Hepatocyte (in vitro differentiated cells): ENCODE data around the gene KIRREL3.

Source experiments
- EZH2 ChIP-seq: fragments of 200-600 bp; sonication (generic); IDR thresholded peaks from 2 replicates; pipeline ENCODE4 v1.6.1; 2016; ENCODE audit warnings: antibody characterized with exemption, mild to moderate bottlenecking, borderline replicate concordance
- EZH2phosphoT487 ChIP-seq: fragments of 200-600 bp; sonication (generic); IDR thresholded peaks from one replicate; pipeline ENCODE4 v1.6.1; 2018; ENCODE audit warnings: antibody characterized with exemption, mild to moderate bottlenecking, low read depth, moderate library complexity; ENCODE audit not compliant: unreplicated experiment, severe bottlenecking
- TF ChIP-seq, protein P1 (sequence below): fragments of 200-600 bp; sonication (generic); IDR thresholded peaks from 2 replicates; pipeline ENCODE4 v1.5.1; 2016; ENCODE audit warnings: antibody characterized with exemption, mild to moderate bottlenecking; ENCODE audit not compliant: poor library complexity

DNA sequence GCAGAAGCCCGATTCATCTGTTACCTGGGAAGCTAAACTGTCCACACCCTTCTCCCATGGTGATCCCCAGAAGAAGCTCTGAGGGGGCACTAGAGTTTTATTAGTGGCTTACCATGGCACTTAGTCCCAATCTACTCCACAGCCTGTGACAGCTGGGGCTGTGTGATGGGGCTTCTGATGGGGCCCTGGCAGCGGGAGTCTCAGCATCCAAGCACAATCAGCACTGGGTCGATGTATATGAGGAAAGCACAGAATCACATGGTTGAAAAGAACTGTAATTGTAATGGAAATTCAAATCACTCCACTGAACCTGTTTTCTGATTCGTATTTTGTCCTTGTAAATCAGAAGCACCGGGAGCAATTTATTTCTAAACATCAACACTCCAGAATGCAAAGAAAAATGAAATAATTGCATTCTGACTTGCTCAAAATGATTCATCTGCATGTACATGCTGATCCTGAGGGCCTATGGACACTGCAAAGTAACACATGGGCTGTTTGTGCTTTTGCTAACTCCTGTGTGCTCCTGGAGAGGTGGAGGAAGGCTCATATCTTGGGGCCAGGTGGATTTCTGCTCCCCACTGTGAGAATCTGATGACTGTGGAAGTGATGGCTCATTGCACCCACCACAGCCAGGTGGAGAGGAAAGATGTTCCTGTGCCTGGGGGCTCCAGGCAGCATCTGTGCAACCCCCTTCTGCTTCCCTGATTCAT is 203.0 kb downstream of the KIRREL3 start:
- TF ChIP-seq, protein P1, sequence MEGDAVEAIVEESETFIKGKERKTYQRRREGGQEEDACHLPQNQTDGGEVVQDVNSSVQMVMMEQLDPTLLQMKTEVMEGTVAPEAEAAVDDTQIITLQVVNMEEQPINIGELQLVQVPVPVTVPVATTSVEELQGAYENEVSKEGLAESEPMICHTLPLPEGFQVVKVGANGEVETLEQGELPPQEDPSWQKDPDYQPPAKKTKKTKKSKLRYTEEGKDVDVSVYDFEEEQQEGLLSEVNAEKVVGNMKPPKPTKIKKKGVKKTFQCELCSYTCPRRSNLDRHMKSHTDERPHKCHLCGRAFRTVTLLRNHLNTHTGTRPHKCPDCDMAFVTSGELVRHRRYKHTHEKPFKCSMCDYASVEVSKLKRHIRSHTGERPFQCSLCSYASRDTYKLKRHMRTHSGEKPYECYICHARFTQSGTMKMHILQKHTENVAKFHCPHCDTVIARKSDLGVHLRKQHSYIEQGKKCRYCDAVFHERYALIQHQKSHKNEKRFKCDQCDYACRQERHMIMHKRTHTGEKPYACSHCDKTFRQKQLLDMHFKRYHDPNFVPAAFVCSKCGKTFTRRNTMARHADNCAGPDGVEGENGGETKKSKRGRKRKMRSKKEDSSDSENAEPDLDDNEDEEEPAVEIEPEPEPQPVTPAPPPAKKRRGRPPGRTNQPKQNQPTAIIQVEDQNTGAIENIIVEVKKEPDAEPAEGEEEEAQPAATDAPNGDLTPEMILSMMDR, result no peak
- TF ChIP-seq EZH2 (no peak), EZH2phosphoT487 (no peak)
